CD14-positive monocyte (primary cell): ENCODE results near the gene CCDC40. TPM values are rescaled to one million over a fixed set of nuclear protein-coding genes. Genes with fewer than 3 reads are reported as not detected.

Experiments used
- DNase-seq, 3 donors: peaks; one replicate each; pipeline ENCODE4 v3.0.0-alpha.2; 2011 to 2022
- H2AFZ ChIP-seq: 2 replicates; pipeline ENCODE4 v1.6.0; 2012; ENCODE audit warnings: mild to moderate bottlenecking, low read depth, low read length, inconsistent platforms; ENCODE audit not compliant: insufficient read depth, poor library complexity, severe bottlenecking
- H3K27ac ChIP-seq, 2 donors: 1 replicate in 1 of 2; 2 replicates in 1 of 2; pipeline ENCODE4 v1.5.1; 2012 to 2013; ENCODE audit warnings: low read length in 2 of 2, control low read depth in 1 of 2, inconsistent platforms in 1 of 2, low read depth in 1 of 2, mild to moderate bottlenecking in 1 of 2
- H3K27me3 ChIP-seq, 2 donors: one replicate each; pipeline versions ENCODE4 v1.6.0 to v1.6.1; 2011 to 2013; ENCODE audit warnings: low read length in 2 of 2; ENCODE audit not compliant: control insufficient read depth in 2 of 2, insufficient read depth in 2 of 2
- H3K36me3 ChIP-seq, 2 donors: replicated peaks in 1 of 2; 1 replicate in 1 of 2; 2 replicates in 1 of 2; pipeline versions ENCODE4 v1.5.1 to v1.6.1; 2012 to 2013; ENCODE audit warnings: low read length in 2 of 2, control low read depth in 1 of 2, inconsistent platforms in 1 of 2, mild to moderate bottlenecking in 1 of 2; ENCODE audit not compliant: insufficient read depth in 2 of 2, control insufficient read depth in 1 of 2
- H3K4me1 ChIP-seq, 2 donors: 1 replicate in 1 of 2; 2 replicates in 1 of 2; pipeline versions ENCODE4 v1.5.1 to v1.6.1; 2012 to 2013; ENCODE audit warnings: low read length in 2 of 2, control low read depth in 1 of 2, inconsistent platforms in 1 of 2, mild to moderate bottlenecking in 1 of 2, moderate library complexity in 1 of 2; ENCODE audit not compliant: insufficient read depth in 2 of 2, control insufficient read depth in 1 of 2
- H3K4me2 ChIP-seq: replicated peaks from 2 replicates; pipeline ENCODE3; 2012; ENCODE audit warnings: low read length, moderate library complexity, mild to moderate bottlenecking; ENCODE audit not compliant: poor library complexity, severe bottlenecking; ENCODE audit errors: extremely low read depth
- H3K4me3 ChIP-seq, 3 experiments: fragments of 200-600 bp in 1 of 3; sonication (generic) in 1 of 3; replicated peaks in 1 of 3; 1 replicate in 2 of 3; 2 replicates in 1 of 3; pipeline ENCODE4 v1.5.1; 2011 to 2013; ENCODE audit warnings: low read length in 3 of 3, mild to moderate bottlenecking in 3 of 3, control low read depth in 2 of 3, low read depth in 2 of 3, inconsistent platforms in 1 of 3, moderate library complexity in 1 of 3
- H3K79me2 ChIP-seq: 2 replicates; pipeline ENCODE4 v1.6.0; 2012; ENCODE audit warnings: mild to moderate bottlenecking, control low read depth, inconsistent platforms, low read length, moderate library complexity; ENCODE audit not compliant: insufficient read depth
- H3K9ac ChIP-seq: 2 replicates; pipeline ENCODE4 v1.6.0; 2017; ENCODE audit warnings: low read length, mild to moderate bottlenecking; ENCODE audit not compliant: insufficient read depth, poor library complexity, severe bottlenecking
- H3K9me3 ChIP-seq, 2 donors: replicated peaks in 1 of 2; 1 replicate in 1 of 2; 2 replicates in 1 of 2; pipeline versions ENCODE4 v1.5.1 to v1.6.1; 2012 to 2013; ENCODE audit warnings: low read length in 2 of 2, control low read depth in 1 of 2; ENCODE audit not compliant: control insufficient read depth in 1 of 2, insufficient read depth in 1 of 2
- H4K20me1 ChIP-seq: 2 replicates; pipeline ENCODE4 v1.6.0; 2012; ENCODE audit warnings: mild to moderate bottlenecking, low read length, control low read depth, moderate library complexity; ENCODE audit not compliant: insufficient read depth
- H3K27ac Mint-ChIP-seq, 7 donors: one replicate each; pipeline ENCODE4 v1.8.0; 2020; ENCODE audit warnings: mild to moderate bottlenecking in 7 of 7, mixed read lengths in 7 of 7, moderate library complexity in 6 of 7, inconsistent platforms in 2 of 7
- H3K27me3 Mint-ChIP-seq, 3 donors: one replicate each; pipeline ENCODE4 v1.8.0; 2021 to 2022; ENCODE audit warnings: low read depth in 3 of 3, mild to moderate bottlenecking in 3 of 3, mixed read lengths in 3 of 3, moderate library complexity in 3 of 3, inconsistent platforms in 1 of 3
- H3K36me3 Mint-ChIP-seq, 2 donors: one replicate each; pipeline ENCODE4 v1.8.0; 2020; ENCODE audit warnings: mixed read lengths in 2 of 2, inconsistent platforms in 1 of 2, mild to moderate bottlenecking in 1 of 2
- H3K4me1 Mint-ChIP-seq: one replicate; pipeline ENCODE4 v1.8.0; 2020; ENCODE audit warnings: mild to moderate bottlenecking, mixed read lengths
- H3K4me3 Mint-ChIP-seq, 2 donors: one replicate each; pipeline ENCODE4 v1.8.0; 2020; ENCODE audit warnings: mild to moderate bottlenecking in 2 of 2, mixed read lengths in 2 of 2, moderate library complexity in 1 of 2
- H3K9me3 Mint-ChIP-seq, 7 donors: one replicate each; pipeline ENCODE4 v1.8.0; 2020 to 2022; ENCODE audit warnings: mixed read lengths in 7 of 7, mild to moderate bottlenecking in 6 of 7, moderate library complexity in 6 of 7, inconsistent platforms in 2 of 7
- WGBS: methylation state at CpG from one replicate; pipeline ENCODE4 v1.1.5; 2013; ENCODE audit warnings: missing lambda C conversion rate; ENCODE audit not compliant: insufficient coverage; 5-methylcytosine and 5-hydroxymethylcytosine counted together
- intact Hi-C, 2 donors: fragments of 100-400 bp; cut with micrococcal nuclease; formaldehyde crosslinking; loops; one replicate each; pipeline versions ENCODE4 v1.15.0 to v1.15.1; 2023
- polyA plus RNA-seq, 3 donors: library from polyadenylated mRNA; depleted of rRNA in 1 of 3; unstranded in 2 of 3; stranded (reverse) in 1 of 3; fragments of 300-500 nt in 2 of 3; fragments of >200 nt in 1 of 3; fragmentation: Illumina TruSeq in 2 of 3; gene quantifications; 1 replicate in 2 of 3; 2 replicates in 1 of 3; pipeline ENCODE4 v1.2.3, GENCODE V29; 2012 to 2021
- TF ChIP-seq, protein P1 (sequence below): fragments of 200-600 bp; IDR thresholded peaks from one replicate; pipeline ENCODE4 v1.8.0; 2022; ENCODE audit warnings: antibody characterized with exemption, mild to moderate bottlenecking

The CCDC40 gene
- polyA plus RNA-seq, 3 donors = 0.21 to 0.27 TPM; not detected in 1

DNA sequence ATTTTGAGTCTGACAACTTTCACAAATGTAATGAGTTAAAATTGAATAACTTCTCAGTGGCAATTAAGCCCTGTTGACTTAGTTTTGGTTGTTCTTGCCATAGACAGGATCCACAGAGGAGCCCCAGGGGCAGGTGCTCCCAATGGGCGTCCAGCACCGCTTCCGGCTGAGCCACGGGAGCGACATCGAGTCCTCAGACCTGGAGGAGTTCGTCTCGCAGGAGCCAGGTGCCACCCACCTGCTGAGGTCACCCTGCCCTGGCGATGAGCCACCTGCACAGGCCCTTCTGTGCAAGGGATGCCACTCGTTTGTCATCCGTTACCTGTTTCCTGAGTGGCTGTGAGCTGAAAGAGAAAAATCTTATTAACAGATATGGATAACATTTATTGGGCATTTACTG is 10.7 kb downstream of the CCDC40 start:
- TF ChIP-seq, protein P1, sequence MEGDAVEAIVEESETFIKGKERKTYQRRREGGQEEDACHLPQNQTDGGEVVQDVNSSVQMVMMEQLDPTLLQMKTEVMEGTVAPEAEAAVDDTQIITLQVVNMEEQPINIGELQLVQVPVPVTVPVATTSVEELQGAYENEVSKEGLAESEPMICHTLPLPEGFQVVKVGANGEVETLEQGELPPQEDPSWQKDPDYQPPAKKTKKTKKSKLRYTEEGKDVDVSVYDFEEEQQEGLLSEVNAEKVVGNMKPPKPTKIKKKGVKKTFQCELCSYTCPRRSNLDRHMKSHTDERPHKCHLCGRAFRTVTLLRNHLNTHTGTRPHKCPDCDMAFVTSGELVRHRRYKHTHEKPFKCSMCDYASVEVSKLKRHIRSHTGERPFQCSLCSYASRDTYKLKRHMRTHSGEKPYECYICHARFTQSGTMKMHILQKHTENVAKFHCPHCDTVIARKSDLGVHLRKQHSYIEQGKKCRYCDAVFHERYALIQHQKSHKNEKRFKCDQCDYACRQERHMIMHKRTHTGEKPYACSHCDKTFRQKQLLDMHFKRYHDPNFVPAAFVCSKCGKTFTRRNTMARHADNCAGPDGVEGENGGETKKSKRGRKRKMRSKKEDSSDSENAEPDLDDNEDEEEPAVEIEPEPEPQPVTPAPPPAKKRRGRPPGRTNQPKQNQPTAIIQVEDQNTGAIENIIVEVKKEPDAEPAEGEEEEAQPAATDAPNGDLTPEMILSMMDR = no peak
- no peak for DNase-seq
- no peaks in the 10 kb centered on the region for H3K27me3 ChIP-seq
- H4K20me1 ChIP-seq = no peaks in the 10 kb centered on the region
- no peaks in the 10 kb centered on the region for H3K9me3 ChIP-seq
- H3K36me3 ChIP-seq = no peaks in the 10 kb centered on the region
- H3K27me3 Mint-ChIP-seq = peaks cover 3 to 5% (median 4%) of the 10 kb centered on the region in 3 donors
- H3K79me2 ChIP-seq = no peaks in the 10 kb centered on the region
- no peaks in the 10 kb centered on the region for H3K36me3 Mint-ChIP-seq
- H3K4me3 ChIP-seq = no peak overlapping the region
- H2AFZ ChIP-seq = no peak overlapping the region
- intact Hi-C loops = no loop called here
- no peaks in the 10 kb centered on the region for H3K4me1 ChIP-seq
- H3K27ac Mint-ChIP-seq = no peak overlapping the region
- no peak overlapping the region for H3K9ac ChIP-seq
- WGBS = 97% methylated on average over 9 of the region's 11 CpGs
- H3K9me3 Mint-ChIP-seq = peaks cover 0 to 3% (median 0%) of the 10 kb centered on the region in 7 donors
- no peak overlapping the region for H3K4me3 Mint-ChIP-seq
- H3K27ac ChIP-seq = no peak overlapping the region
- no peak overlapping the region for H3K4me2 ChIP-seq
- no peaks in the 10 kb centered on the region for H3K4me1 Mint-ChIP-seq

DNA sequence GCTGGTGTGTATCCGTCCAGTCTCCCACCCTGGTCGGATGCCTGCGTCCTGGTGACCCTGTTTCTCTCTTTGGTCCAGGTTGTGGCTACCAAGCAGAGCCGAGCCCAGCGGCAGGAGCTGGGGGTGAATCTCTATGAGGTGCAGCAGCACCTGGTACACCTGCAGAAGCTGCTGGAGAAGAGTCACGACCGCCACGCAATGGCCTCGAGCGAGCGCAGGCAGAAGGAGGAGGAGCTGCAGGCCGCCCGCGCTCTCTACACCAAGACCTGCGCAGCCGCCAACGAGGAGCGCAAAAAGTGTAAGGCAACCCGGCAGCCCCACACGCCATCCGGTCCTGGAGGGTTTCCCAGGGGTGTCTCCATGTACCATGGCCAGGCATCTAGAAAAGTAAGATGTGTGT is 13.5 kb downstream of the CCDC40 start:
- Histone ChIP-seq H3K4me2 (no peak overlapping the region), H3K79me2 (no peaks in the 10 kb centered on the region), H3K27me3 (no peaks in the 10 kb centered on the region), H3K9me3 (no peaks in the 10 kb centered on the region), H2AFZ (no peak overlapping the region), H3K4me1 (no peaks in the 10 kb centered on the region), H3K36me3 (no peaks in the 10 kb centered on the region), H3K4me3 (no peak overlapping the region), H3K27ac (no peak overlapping the region), H3K9ac (no peak overlapping the region), H4K20me1 (no peaks in the 10 kb centered on the region)
- TF ChIP-seq, protein P1 = no peak
- Mint-ChIP-seq H3K36me3 (no peaks in the 10 kb centered on the region), H3K27ac (no peak overlapping the region), H3K9me3 (no peaks in the 10 kb centered on the region), H3K4me3 (no peak overlapping the region), H3K27me3 (peaks cover 2 to 4% (median 2%) of the 10 kb centered on the region in 3 donors), H3K4me1 (no peaks in the 10 kb centered on the region)
- intact Hi-C loops = no loop called here
- WGBS = 94% methylated on average over 20 of the region's 21 CpGs
- no peak for DNase-seq
